Fibroblast of mammary gland (primary cell): ENCODE data around the gene MICAL2.
"Not testable (repeated sequence)": the region's sequence is repeated elsewhere in the genome, so short reads cannot be mapped to it uniquely, and the experiment has no call there.

ENCODE experiments used
- DNase-seq: peaks from one replicate; pipeline ENCODE4 v3.0.0-alpha.2; 2010; ENCODE audit warnings: low read depth
- H3K4me3 ChIP-seq: 2 replicates; pipeline ENCODE4 v1.5.1; 2011; ENCODE audit warnings: low read depth, mild to moderate bottlenecking, low read length, moderate library complexity; ENCODE audit not compliant: control insufficient read depth
- TF ChIP-seq, protein P1 (sequence below): conservative IDR thresholded peaks from 2 replicates; pipeline ENCODE4 v1.5.1; 2011; ENCODE audit warnings: low read depth, low read length, inconsistent platforms; ENCODE audit not compliant: control insufficient read depth, insufficient read depth

MICAL2 gene

GRCh38 chr11:12142909-12143308 lies 32.5 kb downstream of the MICAL2 start:
- H3K4me3 ChIP-seq, result no peak overlapping the region
- DNase-seq, result no peak
- TF ChIP-seq, protein P1, sequence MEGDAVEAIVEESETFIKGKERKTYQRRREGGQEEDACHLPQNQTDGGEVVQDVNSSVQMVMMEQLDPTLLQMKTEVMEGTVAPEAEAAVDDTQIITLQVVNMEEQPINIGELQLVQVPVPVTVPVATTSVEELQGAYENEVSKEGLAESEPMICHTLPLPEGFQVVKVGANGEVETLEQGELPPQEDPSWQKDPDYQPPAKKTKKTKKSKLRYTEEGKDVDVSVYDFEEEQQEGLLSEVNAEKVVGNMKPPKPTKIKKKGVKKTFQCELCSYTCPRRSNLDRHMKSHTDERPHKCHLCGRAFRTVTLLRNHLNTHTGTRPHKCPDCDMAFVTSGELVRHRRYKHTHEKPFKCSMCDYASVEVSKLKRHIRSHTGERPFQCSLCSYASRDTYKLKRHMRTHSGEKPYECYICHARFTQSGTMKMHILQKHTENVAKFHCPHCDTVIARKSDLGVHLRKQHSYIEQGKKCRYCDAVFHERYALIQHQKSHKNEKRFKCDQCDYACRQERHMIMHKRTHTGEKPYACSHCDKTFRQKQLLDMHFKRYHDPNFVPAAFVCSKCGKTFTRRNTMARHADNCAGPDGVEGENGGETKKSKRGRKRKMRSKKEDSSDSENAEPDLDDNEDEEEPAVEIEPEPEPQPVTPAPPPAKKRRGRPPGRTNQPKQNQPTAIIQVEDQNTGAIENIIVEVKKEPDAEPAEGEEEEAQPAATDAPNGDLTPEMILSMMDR, result no peak

GRCh38 chr11:12143461-12144258 lies 33.3 kb downstream of the MICAL2 start:
- TF ChIP-seq, protein P1, result no peak
- H3K4me3 ChIP-seq, result no peak overlapping the region
- DNase-seq, result no peak

DNA sequence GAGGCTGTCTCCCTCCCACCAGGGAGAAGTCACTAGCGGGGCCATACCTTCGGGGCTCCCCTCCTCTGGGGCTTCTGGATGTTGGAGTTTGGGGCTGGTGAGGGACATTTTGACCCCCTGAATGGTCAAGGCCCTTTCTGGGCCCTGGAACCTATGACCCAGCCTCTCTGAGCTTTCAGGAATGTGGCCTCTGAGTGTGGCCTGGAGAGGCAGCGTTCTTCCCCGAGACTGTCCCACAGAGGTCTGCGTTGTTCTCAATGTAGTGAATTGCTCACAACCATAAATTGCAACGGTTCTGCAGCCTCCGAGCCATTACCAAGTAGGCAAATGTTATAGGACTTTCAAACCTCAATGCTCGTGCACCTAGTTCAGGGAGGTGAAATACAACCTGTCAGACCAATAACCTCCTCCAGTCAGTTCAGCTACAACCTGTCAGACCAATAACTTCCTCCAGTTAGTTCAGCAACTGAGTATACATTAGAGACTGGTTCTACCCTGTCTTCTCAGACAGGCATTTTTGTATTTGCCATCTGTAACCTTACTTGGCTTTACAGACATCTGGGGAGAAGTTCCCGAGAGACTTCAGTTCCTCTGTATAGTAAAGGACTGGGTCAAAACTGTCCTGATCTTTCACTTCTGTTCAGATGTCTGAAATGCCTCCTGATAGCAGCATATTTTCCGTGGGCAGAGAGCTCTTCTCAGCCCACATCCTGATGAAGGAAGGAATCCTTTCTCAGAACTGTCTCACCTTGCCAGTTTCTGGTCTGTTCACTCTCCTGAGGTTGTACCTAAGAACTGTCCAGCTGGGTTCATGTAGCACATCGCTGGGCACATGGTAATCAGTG lies 34.2 kb downstream of the MICAL2 start:
- no peak for DNase-seq
- TF ChIP-seq, protein P1, result no peak
- H3K4me3 ChIP-seq, result no peak overlapping the region

DNA sequence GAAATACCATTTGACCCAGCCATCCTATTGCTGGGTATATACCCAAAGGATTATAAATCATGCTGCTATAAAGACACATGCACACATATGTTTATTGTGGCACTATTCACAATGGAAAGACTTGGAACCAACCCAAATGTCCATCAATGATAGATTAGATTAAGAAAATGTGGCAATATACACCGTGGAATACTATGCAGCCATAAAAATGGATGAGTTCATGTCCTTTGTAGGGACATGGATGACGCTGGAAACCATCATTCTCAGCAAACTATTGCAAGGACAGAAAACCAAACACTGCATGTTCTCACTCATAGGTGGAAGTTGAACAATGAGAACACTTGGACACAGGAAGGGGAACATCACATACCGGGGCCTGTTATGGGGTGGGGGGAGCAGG lies 36.3 kb downstream of the MICAL2 start:
- not testable (repeated sequence) for H3K4me3 ChIP-seq, DNase-seq

GRCh38 chr11:12147827-12148226 lies 37.4 kb downstream of the MICAL2 start:
- TF ChIP-seq, protein P1, result no peak
- no peak for DNase-seq
- H3K4me3 ChIP-seq, result no peak overlapping the region

DNA sequence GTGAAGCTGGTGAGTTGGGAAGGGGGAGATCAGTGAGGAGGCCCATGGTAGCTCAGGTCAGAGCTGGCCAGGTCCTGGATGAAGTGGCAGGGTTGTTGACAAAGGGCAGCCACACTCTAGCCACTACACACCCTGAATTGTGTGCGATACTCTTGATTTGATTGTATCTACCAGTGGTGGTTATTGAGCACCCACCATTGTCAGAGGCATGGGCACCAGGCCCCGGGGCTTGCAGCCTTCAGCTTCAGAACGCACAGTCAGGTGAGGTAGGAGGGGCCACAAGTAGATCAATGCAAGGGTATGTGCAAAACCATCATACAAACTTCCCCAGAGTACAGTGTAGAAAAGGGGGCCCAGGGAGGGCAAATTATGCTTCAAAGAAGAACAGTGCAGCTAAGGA lies 38.1 kb downstream of the MICAL2 start:
- H3K4me3 ChIP-seq, result no peak overlapping the region
- TF ChIP-seq, protein P1, result no peak
- no peak for DNase-seq

DNA sequence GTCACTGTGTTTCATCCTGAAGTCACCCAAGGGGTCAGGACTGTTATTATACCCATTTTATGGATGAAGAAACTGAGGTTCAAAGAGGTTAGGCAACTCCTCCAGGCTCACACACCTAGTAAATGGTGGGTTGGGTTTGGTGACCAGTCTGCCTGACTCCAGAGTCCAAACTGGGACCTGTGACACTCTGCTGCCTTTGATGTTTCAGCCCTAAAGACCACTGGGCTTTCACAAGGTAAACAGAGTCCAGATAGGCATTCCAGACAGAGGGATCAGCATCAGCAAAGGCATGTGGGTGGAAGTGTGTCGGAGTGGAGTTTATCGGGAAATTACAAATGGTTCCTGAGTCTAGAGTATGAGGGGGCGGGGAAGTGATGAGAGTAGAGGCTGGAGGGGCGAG lies 38.5 kb downstream of the MICAL2 start:
- DNase-seq, result no peak
- TF ChIP-seq, protein P1, result no peak

More for the DNA sequence above, 38.5 kb downstream of the MICAL2 start:
- H3K4me3 ChIP-seq, result no peak overlapping the region
